ENCODE results near the gene AMBP. TPM values are rescaled to one million over a fixed set of nuclear protein-coding genes. Genes with fewer than 3 reads are reported as not detected.

The AMBP gene
- polyA plus RNA-seq, 1 donor = 3.6 TPM

GRCh38 chr9:114112778-114113584 is 34.9 kb upstream of the AMBP start:
- Histone ChIP-seq H3K27me3 (ENCODE audit: control insufficient read depth, insufficient read depth, low read length) (no peaks in the 10 kb centered on the region), H3K9me3 (ENCODE audit: control insufficient read depth, low read depth, low read length) (no peaks in the 10 kb centered on the region), H3K4me3 (ENCODE audit: low read length) (no peak overlapping the region), H3K36me3 (ENCODE audit: control insufficient read depth, insufficient read depth, low read length) (no peaks in the 10 kb centered on the region), H3K4me1 (ENCODE audit: control insufficient read depth, insufficient read depth, low read length) (no peaks in the 10 kb centered on the region), H3K27ac (ENCODE audit: low read length) (no peak overlapping the region)
- no CpG with 5 or more reads among the region's 10 CpGs for WGBS (ENCODE audit: insufficient coverage, low lambda C conversion rate)
- DNase-seq = peak; percentile 80

GRCh38 chr9:114112325-114112724 is 34.2 kb upstream of the AMBP start:
- Histone ChIP-seq H3K4me1 (ENCODE audit: control insufficient read depth, insufficient read depth, low read length) (peaks cover 3% of the 10 kb centered on the region), H3K27ac (ENCODE audit: low read length) (no peak overlapping the region), H3K4me3 (ENCODE audit: low read length) (no peak overlapping the region), H3K9me3 (ENCODE audit: control insufficient read depth, low read depth, low read length) (no peaks in the 10 kb centered on the region), H3K36me3 (ENCODE audit: control insufficient read depth, insufficient read depth, low read length) (no peaks in the 10 kb centered on the region), H3K27me3 (ENCODE audit: control insufficient read depth, insufficient read depth, low read length) (no peaks in the 10 kb centered on the region)
- no peak for DNase-seq
- no CpG with 5 or more reads among the region's 1 CpG for WGBS (ENCODE audit: insufficient coverage, low lambda C conversion rate)

GRCh38 chr9:114110180-114110579 is 32.1 kb upstream of the AMBP start:
- Histone ChIP-seq H3K27me3 (ENCODE audit: control insufficient read depth, insufficient read depth, low read length) (no peaks in the 10 kb centered on the region), H3K4me3 (ENCODE audit: low read length) (no peak overlapping the region), H3K36me3 (ENCODE audit: control insufficient read depth, insufficient read depth, low read length) (no peaks in the 10 kb centered on the region), H3K9me3 (ENCODE audit: control insufficient read depth, low read depth, low read length) (no peaks in the 10 kb centered on the region), H3K4me1 (ENCODE audit: control insufficient read depth, insufficient read depth, low read length) (peaks cover 3% of the 10 kb centered on the region), H3K27ac (ENCODE audit: low read length) (no peak overlapping the region)
- DNase-seq = no peak
- WGBS (ENCODE audit: insufficient coverage, low lambda C conversion rate) = no CpG with 5 or more reads among the region's 2 CpGs

GRCh38 chr9:114109124-114109523 is 31.0 kb upstream of the AMBP start:
- Histone ChIP-seq H3K4me1 (ENCODE audit: control insufficient read depth, insufficient read depth, low read length) (peaks cover 3% of the 10 kb centered on the region), H3K36me3 (ENCODE audit: control insufficient read depth, insufficient read depth, low read length) (no peaks in the 10 kb centered on the region), H3K9me3 (ENCODE audit: control insufficient read depth, low read depth, low read length) (no peaks in the 10 kb centered on the region), H3K4me3 (ENCODE audit: low read length) (no peak overlapping the region), H3K27ac (ENCODE audit: low read length) (no peak overlapping the region), H3K27me3 (ENCODE audit: control insufficient read depth, insufficient read depth, low read length) (no peaks in the 10 kb centered on the region)
- DNase-seq = no peak
- WGBS (ENCODE audit: insufficient coverage, low lambda C conversion rate) = no CpG with 5 or more reads among the region's 6 CpGs

- WGBS (ENCODE audit: insufficient coverage, low lambda C conversion rate) = no CpG with 5 or more reads among the region's 28 CpGs
- no peaks in the 10 kb centered on the region for H3K27me3 ChIP-seq (ENCODE audit: control insufficient read depth, insufficient read depth, low read length)
Measured at GRCh38 chr9:114108016-114108833, 30.1 kb upstream of the AMBP start.

DNA sequence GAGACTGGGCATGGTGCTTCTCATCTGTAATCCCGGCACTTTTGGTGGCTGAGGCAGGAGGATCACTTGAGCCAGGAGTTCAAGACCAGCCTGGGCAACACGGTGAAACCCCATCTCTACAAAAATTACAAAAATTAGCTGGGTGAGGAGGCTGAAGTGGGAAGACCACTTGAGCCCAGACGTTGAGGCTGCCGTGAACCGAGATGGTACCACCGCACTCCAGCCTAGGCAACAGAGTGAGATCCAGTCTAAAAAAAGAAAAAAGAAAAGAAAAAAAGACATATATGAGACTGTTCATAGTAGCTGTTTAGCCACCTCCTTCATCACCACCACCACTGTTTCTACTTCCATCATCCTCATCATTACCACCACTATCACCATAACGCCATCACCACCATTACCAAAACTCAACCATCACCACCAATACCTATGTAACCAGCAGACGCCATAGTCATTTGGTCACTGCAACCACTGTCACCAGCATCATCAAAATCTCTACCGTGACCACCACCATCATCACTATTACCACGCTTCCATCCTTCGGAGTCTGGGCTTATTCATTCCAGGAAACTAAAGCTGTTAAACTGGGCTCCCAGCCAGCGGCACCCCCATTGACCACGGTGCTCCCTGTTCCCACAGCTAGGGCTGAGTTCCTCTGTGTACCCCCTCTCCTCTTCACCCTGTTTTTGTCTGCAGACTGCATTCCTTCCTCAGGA is 29.3 kb upstream of the AMBP start:
- Histone ChIP-seq H3K4me3 (ENCODE audit: low read length) (no peak overlapping the region), H3K4me1 (ENCODE audit: control insufficient read depth, insufficient read depth, low read length) (peaks cover 3% of the 10 kb centered on the region), H3K27ac (ENCODE audit: low read length) (no peak overlapping the region), H3K27me3 (ENCODE audit: control insufficient read depth, insufficient read depth, low read length) (no peaks in the 10 kb centered on the region), H3K9me3 (ENCODE audit: control insufficient read depth, low read depth, low read length) (peaks cover 5% of the 10 kb centered on the region), H3K36me3 (ENCODE audit: control insufficient read depth, insufficient read depth, low read length) (no peaks in the 10 kb centered on the region)
- WGBS (ENCODE audit: insufficient coverage, low lambda C conversion rate) = 100% methylated on average over 1 of the region's 13 CpGs
- no peak for DNase-seq

More at GRCh38 chr9:114108016-114108833, 30.1 kb upstream of the AMBP start:
- no peaks in the 10 kb centered on the region for H3K9me3 ChIP-seq (ENCODE audit: control insufficient read depth, low read depth, low read length)
- no peaks in the 10 kb centered on the region for H3K36me3 ChIP-seq (ENCODE audit: control insufficient read depth, insufficient read depth, low read length)
- H3K4me1 ChIP-seq (ENCODE audit: control insufficient read depth, insufficient read depth, low read length) = peaks cover 3% of the 10 kb centered on the region
- DNase-seq = peak; percentile 80 to 82
- H3K4me3 ChIP-seq (ENCODE audit: low read length) = no peak overlapping the region
- no peak overlapping the region for H3K27ac ChIP-seq (ENCODE audit: low read length)

- Histone ChIP-seq H3K9me3 (ENCODE audit: control insufficient read depth, low read depth, low read length) (peaks cover 8% of the 10 kb centered on the region), H3K27ac (ENCODE audit: low read length) (no peak overlapping the region), H3K27me3 (ENCODE audit: control insufficient read depth, insufficient read depth, low read length) (no peaks in the 10 kb centered on the region), H3K36me3 (ENCODE audit: control insufficient read depth, insufficient read depth, low read length) (no peaks in the 10 kb centered on the region), H3K4me1 (ENCODE audit: control insufficient read depth, insufficient read depth, low read length) (peaks cover 5% of the 10 kb centered on the region), H3K4me3 (ENCODE audit: low read length) (no peak overlapping the region)
- no peak for DNase-seq
- WGBS (ENCODE audit: insufficient coverage, low lambda C conversion rate) = 80% methylated on average over 1 of the region's 5 CpGs
Measured at GRCh38 chr9:114105236-114105635, 27.1 kb upstream of the AMBP start.

- H3K9me3 ChIP-seq (ENCODE audit: control insufficient read depth, low read depth, low read length) = peaks cover 8% of the 10 kb centered on the region
- H3K4me1 ChIP-seq (ENCODE audit: control insufficient read depth, insufficient read depth, low read length) = peaks cover 10% of the 10 kb centered on the region
- no peak for DNase-seq
- no peaks in the 10 kb centered on the region for H3K27me3 ChIP-seq (ENCODE audit: control insufficient read depth, insufficient read depth, low read length)
- H3K4me3 ChIP-seq (ENCODE audit: low read length) = no peak overlapping the region
- H3K27ac ChIP-seq (ENCODE audit: low read length) = no peak overlapping the region
- H3K36me3 ChIP-seq (ENCODE audit: control insufficient read depth, insufficient read depth, low read length) = no peaks in the 10 kb centered on the region
Measured at GRCh38 chr9:114102484-114102883, 24.4 kb upstream of the AMBP start.

DNA sequence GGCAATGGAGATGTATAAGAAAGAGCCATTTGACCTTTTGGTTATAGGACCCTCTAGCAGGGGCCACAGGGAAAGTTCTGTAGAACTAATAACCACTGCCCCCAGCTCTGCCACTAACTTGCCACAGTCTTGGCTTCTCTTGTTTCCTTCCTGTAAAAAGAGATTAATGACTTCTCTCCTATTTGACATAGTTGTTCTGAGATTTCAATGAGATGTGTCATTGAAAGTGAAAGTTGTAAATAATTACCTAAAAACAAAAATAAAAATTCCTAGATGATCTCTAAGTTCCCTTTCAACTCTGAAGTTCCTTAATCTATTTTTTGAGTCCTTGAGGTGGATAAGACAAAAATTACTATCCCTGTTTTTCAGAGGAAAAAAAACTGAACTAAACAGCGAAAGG is 22.4 kb upstream of the AMBP start:
- H3K4me1 ChIP-seq (ENCODE audit: control insufficient read depth, insufficient read depth, low read length) = peaks cover 26% of the 10 kb centered on the region
- no peak for DNase-seq
- H3K27me3 ChIP-seq (ENCODE audit: control insufficient read depth, insufficient read depth, low read length) = no peaks in the 10 kb centered on the region
- 86% methylated on average over 1 of the region's 1 CpG for WGBS (ENCODE audit: insufficient coverage, low lambda C conversion rate)
- H3K36me3 ChIP-seq (ENCODE audit: control insufficient read depth, insufficient read depth, low read length) = peaks cover 9% of the 10 kb centered on the region
- no peak overlapping the region for H3K4me3 ChIP-seq (ENCODE audit: low read length)
- peak overlapping the region; percentile 98 for H3K27ac ChIP-seq (ENCODE audit: low read length)
- peaks cover 8% of the 10 kb centered on the region for H3K9me3 ChIP-seq (ENCODE audit: control insufficient read depth, low read depth, low read length)

GRCh38 chr9:114099669-114100270 is 21.7 kb upstream of the AMBP start:
- H3K27ac ChIP-seq (ENCODE audit: low read length) = peak overlapping the region; percentile 98
- H3K36me3 ChIP-seq (ENCODE audit: control insufficient read depth, insufficient read depth, low read length) = peaks cover 17% of the 10 kb centered on the region
- H3K4me3 ChIP-seq (ENCODE audit: low read length) = peak overlapping the region; percentile 58
- peaks cover 26% of the 10 kb centered on the region for H3K4me1 ChIP-seq (ENCODE audit: control insufficient read depth, insufficient read depth, low read length)
- peak in 1 of 2 donors; percentile 43 for DNase-seq
- WGBS (ENCODE audit: insufficient coverage, low lambda C conversion rate) = no CpG with 5 or more reads among the region's 2 CpGs
- H3K9me3 ChIP-seq (ENCODE audit: control insufficient read depth, low read depth, low read length) = peaks cover 8% of the 10 kb centered on the region
- no peaks in the 10 kb centered on the region for H3K27me3 ChIP-seq (ENCODE audit: control insufficient read depth, insufficient read depth, low read length)

All from large intestine (tissue), 3 donors.